Left hindlimb (tissue), 1 donor: ENCODE results near the gene UGGT2.
"Not testable (repeated sequence)": the region's sequence is repeated elsewhere in the genome, so short reads cannot be mapped to it uniquely, and the experiment has no call there.

Experiments used
- DNase-seq: peaks from one replicate; pipeline ENCODE4 v3.0.0-alpha.2; 2018

The UGGT2 gene

DNA sequence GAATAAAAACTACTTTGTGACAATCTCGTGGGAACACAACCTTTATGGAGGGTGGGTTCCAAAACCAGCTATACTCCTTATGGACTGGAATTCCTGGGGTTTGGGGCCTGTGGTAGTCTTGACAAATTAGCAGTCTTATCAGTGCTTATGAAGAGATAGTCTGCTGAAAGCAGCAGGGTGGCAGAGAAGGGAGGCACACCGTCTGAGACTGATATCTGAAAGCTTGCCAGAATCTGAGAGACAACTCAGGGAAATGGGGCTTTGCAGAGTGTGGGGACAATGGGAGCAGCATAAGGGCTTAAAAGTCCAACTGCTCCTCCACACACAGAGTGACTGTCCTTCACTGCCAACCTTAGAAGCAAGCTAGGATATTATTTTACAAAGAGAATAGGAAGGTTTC is 95.9 kb downstream of the UGGT2 start:
- no peak for DNase-seq

DNA sequence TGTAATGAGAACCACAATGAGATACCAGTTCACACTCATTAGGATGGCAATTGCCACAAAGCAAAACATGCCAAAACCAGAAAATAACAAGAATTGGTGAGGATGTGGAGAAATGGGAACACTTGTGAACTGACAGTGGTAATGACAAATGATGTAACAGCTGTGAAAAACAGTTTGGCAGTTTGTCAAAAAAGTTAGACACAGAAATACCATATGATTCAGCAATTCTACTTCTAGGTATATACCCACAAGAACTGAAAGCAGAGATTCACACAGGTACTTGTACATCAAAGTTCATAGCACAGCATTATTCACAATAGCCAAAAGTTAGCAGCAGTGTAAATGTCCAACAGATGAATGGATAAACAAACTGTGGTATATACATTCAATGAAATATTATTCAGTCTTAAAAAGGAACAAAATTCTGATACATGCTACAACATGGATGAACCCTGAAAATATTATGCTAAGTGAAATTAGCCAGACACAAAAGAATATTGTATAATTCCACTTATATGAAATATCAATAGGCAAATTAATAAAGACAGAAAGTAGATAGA is 96.5 kb downstream of the UGGT2 start:
- DNase-seq, result no peak

DNA sequence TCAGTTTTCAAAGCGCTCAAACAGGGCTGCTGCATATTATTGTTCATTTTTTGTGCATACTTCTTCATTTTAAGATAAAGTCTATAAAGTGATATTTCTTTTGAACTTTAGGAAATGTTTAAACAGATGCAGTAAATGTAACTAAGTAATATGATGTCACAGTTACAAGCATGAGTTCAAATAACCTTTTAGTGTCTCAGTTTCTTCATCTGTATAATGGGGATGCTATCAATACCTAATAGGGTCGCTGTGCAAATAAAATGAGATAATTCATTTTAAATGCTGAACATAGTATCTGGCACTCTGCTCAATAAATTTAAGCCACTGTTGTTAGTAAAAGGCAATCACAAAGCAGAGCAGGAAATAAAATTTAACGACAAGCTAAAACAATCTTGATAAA is 97.5 kb downstream of the UGGT2 start:
- no peak for DNase-seq

- DNase-seq, result no peak
These were observed 97.9 kb downstream of the UGGT2 start for GRCh38 chr13:95955255-95955654.

- DNase-seq, result no peak
These were observed 98.9 kb downstream of the UGGT2 start for GRCh38 chr13:95954266-95954665.

- no peak for DNase-seq
These were observed 103.1 kb downstream of the UGGT2 start for GRCh38 chr13:95950103-95950502.

- no peak for DNase-seq
These were observed 104.5 kb downstream of the UGGT2 start for GRCh38 chr13:95948656-95949055.

GRCh38 chr13:95937714-95938320 is 115.4 kb downstream of the UGGT2 start:
- DNase-seq, result no peak

DNA sequence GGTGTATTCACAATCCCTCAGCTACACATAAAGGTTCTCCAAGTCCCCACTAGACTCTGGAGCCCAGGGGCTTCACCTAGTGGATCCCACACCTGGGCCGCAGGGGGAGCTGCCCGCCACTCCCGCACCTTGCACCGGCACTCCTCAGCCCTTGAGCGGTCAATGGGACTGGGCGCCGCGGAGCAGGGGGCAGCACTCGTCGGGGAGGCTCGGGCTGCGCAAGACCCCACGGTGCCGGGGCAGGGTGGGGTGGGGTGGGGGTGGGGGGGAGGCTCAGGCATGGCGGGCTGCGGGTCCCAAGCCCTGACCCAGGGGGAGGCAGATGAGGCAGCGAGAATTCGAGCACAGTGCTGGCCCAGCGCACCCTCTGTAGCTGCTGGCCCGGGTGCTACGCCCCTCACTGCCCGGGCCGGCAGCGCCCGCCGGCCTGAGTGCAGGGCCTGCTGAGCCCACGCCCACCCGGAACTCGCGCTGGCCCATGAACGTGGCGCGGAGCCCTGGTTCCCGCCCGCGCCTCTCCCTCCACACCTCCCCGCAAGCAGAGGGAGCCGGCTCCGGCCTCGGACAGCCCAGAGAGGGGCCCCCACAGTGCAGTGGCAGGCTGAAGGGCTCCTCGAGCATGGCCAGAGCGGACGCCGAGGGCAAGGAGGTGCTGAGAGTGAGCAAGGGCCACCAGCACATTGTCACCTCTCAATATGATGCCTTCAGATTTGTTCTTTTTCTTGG is 121.7 kb downstream of the UGGT2 start:
- DNase-seq, result no peak

DNA sequence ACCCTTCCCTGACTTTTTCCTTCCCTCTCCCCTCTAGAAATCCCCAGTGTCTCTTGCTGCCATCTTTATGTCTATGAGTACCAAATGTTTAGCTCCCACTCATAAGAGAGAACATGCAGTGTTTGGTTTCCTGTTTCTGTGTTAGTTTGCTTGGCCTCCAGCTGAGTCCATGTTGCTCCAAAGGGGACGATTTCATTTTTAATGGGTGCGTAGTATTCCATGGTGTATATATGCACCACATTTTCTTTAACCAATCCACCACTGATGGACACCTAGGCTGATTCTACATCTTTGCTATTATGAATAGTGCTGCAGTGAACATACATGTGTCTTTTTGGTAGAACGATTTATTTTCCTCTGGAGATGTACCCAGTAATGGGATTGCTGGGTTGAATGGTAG is 123.8 kb downstream of the UGGT2 start:
- no peak for DNase-seq

DNA sequence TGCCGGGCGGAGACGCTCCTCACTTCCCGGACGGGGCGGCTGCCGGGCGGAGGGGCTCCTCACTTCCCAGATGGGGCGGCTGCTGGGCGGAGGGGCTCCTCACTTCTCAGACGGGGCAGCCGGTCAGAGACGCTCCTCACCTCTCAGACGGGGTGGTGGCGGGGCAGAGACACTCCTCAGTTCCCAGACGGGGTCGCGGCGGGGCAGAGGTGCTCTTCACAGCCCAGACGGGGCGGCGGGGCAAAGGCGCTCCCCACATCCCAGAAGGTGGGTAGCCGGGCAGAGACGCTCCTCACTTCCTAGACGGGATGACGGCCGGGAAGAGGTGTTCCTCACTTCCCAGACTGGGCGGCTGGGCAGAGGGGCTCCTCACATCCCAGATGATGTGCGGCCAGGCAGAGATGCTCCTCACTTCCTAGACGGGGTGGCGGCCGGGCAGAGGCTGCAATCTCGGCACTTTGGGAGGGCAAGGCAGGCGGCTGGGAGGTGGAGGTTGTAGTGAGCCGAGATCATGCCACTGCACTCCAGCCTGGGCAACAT is 124.8 kb downstream of the UGGT2 start:
- DNase-seq, result not testable (repeated sequence)

DNA sequence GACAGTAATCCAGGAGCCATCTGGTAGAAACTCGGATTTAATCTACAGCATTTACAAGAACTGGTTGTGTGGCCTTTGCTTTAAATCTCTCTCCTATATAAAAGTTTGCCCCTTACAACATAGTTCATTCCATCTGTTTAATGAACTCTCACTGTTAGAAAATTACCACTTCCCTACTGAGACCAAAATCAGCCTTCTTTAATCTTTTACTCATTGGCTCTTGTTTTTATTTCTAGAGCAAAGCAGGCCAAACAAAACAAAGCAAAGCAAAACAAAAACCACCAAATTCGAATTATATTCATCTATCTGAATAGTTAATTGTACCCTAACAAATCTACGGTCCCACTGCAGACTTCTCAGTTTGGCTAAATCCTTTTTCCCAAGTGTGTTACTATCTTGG is 127.0 kb downstream of the UGGT2 start:
- DNase-seq, result no peak

DNA sequence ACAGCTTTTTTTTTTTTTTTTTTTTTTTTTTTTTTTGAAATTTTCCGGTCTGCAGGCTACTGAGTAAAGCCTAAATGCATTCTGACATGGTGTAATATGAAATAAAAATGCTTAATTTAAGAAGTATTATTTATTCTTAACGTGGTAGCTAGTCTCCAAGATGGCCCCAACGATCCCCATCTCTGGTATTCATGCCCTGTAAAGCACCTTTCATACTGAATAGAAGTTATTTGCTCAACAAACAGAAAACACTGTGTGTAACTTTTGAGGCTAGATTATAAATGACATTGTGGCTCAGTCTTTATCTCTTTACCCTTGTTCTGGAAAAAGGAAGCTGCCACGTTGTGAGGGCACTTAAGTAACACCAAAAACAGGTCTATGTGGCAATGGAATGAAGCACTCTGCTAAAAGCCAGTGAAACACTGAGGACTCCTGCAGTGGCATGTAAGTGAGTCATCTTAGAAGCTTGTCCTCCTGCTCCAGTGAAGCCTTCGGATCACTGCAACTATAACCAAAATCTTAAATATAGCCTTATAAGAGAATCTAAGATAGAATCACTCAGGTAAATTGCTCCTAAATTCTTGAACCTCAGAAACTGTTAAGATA is 128.7 kb downstream of the UGGT2 start:
- DNase-seq, result no peak

DNA sequence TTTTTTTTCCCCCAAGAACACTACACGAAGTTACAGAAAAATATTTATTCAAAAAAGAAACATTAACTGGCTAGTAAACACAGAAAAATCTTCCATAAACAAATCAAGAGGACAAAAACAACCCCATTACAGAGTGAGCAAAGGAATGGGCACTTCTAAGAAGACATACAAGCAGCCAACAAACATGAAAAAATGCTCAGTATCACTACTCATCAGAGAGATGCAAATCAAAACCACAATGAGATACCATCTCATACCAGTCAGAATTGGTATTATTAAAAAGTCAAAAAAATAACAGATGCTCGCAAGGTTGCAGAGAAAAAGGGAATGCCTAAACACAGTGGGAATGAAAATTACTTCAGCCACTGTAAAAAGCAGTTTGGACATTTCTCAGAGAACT is 131.7 kb downstream of the UGGT2 start:
- DNase-seq, result no peak

- no peak for DNase-seq
These were observed 132.7 kb downstream of the UGGT2 start for GRCh38 chr13:95920485-95920884.

- DNase-seq, result no peak
These were observed 134.3 kb downstream of the UGGT2 start for GRCh38 chr13:95918860-95919259.

- DNase-seq, result no peak
These were observed 138.2 kb downstream of the UGGT2 start for GRCh38 chr13:95914991-95915501.

- no peak for DNase-seq
These were observed 146.2 kb downstream of the UGGT2 start for GRCh38 chr13:95906999-95907398.

- no peak for DNase-seq
These were observed 149.6 kb downstream of the UGGT2 start for GRCh38 chr13:95903569-95903968.

GRCh38 chr13:95902741-95903140 is 150.5 kb downstream of the UGGT2 start:
- DNase-seq, result no peak

DNA sequence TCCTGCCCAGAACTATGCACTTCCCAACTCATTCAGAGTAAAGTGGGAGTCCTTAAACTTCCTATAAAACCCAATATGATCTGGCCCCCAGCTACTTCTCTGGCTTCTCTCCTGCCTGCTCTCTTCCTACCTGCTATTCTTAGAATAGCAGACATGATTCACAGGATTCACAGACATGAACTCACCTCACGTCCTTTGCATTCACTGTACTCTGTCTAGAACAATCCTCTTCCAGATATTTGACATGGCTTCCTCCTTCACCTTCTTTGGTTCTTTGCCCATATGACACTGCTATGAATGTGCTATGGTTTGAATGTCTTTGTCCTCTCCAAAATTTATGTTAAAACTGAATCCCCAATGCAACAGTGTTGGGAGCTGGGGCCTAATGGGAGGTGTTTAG is 154.9 kb downstream of the UGGT2 start:
- no peak for DNase-seq

DNA sequence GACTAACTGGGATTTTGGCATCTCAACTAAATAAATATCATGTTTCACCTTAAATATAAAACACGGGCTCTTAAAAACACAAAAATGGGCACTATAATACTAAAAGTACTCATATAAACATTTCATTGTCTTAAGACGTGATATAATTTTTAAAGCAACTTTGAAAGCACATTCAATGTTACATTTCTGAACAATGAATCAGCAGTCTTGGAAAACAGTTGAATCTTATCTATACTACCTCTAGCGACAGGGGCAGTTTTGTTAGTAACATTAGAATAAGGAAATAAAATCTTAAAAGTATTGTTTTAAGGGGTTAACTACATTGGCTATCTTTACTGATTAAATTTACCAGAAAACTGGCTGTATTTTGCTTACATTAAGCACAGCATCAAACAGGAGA is 156.9 kb downstream of the UGGT2 start:
- no peak for DNase-seq

GRCh38 chr13:95893861-95894260 is 159.3 kb downstream of the UGGT2 start:
- DNase-seq, result no peak

DNA sequence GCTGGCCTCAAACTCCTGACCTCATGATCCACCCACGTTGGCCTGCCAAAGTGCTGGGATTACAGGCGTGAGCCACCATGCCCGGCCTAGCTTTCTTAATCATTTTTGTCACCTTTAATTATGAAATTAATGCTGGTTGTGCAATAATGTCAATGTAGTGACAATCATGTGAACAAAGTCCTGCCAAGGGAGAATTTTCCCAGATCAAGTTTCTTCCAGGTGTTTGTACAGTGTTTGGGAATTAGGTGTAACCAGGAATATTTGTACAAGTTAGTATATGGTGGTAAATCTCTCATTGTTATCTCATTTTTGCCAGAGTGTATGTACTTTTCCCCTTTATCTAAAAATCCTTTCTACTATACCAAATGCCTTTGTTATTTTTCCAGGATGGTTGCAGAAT is 171.1 kb downstream of the UGGT2 start:
- DNase-seq, result no peak
